ENCODE measurements around the gene ELF2.

Gene ELF2

DNA sequence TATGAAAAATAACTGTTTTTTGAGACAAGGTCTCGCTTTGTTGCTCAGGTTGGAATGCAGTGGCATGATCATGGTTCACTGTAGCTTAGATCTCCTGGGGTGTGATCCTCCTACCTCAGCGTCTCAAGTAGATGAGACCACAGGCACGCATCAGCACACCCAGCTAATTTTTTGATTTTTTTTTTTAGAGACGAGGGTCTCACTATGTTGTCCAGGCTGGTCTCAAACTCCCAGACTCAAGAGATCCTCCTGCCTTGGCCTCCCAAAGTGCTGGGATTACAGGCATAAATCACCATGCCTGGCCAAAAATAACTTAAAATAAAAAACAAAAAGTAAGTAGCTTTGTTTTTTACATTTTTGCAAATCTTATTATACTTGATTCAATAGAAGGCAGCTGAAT lies 98.1 kb downstream of the ELF2 start:
- TF ChIP-seq, protein P1, sequence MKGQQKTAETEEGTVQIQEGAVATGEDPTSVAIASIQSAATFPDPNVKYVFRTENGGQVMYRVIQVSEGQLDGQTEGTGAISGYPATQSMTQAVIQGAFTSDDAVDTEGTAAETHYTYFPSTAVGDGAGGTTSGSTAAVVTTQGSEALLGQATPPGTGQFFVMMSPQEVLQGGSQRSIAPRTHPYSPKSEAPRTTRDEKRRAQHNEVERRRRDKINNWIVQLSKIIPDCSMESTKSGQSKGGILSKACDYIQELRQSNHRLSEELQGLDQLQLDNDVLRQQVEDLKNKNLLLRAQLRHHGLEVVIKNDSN (IDR thresholded peaks at IDR 0.05), result no peak
- TF ChIP-seq RAD21 (IDR thresholded peaks at IDR 0.05; ENCODE audit: low read depth) (no peak), EP300 (IDR thresholded peaks at IDR 0.05; ENCODE audit: borderline replicate concordance) (no peak)

DNA sequence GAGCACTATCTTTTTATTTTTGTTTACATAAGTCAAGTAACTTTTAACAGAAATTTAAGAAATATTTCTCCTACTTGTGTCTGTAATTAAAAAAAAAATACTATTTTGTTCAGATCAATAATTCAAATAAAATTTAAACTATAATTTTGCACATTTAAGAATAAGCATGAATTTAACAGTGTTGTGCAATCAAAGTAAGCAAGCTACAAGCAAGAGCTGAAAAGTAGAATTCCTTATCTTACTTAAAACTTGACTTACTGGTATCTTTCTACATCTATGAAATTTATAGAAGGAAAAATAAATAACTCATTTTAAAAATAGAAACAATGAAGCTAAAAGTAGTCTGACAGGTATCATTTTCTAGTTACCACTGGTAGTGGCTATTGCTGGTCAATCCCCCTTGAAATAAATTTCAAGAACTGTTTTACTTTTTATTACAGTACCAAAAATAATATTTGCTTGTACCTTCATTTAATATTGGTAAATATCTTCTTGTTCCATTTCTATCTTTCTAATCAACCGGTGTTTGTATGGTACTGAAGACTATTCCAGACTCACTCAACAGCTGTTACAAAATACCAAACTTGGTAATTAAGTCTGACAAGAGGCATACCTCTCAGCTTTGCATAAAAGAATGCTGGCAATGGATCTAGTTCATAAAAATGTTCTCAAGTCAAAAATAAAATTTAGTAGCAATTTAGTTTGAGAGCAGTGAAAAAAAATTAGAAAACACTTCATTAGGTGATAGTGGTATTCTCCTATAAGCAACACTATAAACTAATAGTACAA lies 99.3 kb downstream of the ELF2 start:
- no peak for TF ChIP-seq NFIC (IDR thresholded peaks at IDR 0.05)
- no peak for TF ChIP-seq CEBPB (IDR thresholded peaks at IDR 0.05)
- no peak for TF ChIP-seq TEAD4 (IDR thresholded peaks at IDR 0.05)
- no peak for TF ChIP-seq EP300 (IDR thresholded peaks at IDR 0.05; ENCODE audit: borderline replicate concordance)
- TF ChIP-seq ZBTB7A (IDR thresholded peaks at IDR 0.05; ENCODE audit: low read depth), result no peak
- TF ChIP-seq, protein P2, sequence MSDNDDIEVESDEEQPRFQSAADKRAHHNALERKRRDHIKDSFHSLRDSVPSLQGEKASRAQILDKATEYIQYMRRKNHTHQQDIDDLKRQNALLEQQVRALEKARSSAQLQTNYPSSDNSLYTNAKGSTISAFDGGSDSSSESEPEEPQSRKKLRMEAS (IDR thresholded peaks at IDR 0.05), result no peak

DNA sequence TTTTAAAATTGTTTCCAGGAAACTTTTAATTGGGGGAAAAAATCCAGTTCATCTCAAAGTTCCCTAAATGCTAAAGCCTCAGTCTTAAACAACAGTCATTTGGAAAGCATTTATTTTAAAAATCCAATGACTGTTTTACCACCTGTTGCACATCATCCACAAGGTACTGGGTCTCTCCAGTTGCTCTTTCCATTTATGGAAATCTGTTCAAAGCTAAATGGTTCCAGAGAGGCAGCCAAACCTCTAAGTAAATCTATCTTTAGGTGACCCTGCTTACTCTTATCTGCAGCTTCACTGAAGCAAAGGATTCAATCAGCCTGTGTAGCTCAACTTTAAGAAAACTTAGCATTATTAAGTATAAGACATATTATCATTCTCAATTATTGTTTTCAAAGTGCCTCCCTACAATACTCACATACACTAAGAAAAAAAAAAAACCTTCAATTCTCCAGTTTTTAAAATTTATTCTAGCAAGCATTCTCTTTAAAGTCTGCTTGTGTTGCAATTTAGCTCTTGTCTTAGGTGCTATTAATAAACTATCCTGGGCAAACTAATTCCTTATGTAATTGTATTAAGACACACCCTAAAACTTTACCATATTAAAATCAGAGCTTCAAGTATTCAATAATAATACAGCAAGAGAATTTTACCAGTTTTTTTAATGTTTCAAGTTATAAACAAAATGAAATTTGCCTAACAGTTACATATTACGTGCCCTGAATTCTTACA lies 100.8 kb downstream of the ELF2 start:
- TF ChIP-seq, protein P2 (IDR thresholded peaks at IDR 0.05), result no peak
- TF ChIP-seq, protein P3, sequence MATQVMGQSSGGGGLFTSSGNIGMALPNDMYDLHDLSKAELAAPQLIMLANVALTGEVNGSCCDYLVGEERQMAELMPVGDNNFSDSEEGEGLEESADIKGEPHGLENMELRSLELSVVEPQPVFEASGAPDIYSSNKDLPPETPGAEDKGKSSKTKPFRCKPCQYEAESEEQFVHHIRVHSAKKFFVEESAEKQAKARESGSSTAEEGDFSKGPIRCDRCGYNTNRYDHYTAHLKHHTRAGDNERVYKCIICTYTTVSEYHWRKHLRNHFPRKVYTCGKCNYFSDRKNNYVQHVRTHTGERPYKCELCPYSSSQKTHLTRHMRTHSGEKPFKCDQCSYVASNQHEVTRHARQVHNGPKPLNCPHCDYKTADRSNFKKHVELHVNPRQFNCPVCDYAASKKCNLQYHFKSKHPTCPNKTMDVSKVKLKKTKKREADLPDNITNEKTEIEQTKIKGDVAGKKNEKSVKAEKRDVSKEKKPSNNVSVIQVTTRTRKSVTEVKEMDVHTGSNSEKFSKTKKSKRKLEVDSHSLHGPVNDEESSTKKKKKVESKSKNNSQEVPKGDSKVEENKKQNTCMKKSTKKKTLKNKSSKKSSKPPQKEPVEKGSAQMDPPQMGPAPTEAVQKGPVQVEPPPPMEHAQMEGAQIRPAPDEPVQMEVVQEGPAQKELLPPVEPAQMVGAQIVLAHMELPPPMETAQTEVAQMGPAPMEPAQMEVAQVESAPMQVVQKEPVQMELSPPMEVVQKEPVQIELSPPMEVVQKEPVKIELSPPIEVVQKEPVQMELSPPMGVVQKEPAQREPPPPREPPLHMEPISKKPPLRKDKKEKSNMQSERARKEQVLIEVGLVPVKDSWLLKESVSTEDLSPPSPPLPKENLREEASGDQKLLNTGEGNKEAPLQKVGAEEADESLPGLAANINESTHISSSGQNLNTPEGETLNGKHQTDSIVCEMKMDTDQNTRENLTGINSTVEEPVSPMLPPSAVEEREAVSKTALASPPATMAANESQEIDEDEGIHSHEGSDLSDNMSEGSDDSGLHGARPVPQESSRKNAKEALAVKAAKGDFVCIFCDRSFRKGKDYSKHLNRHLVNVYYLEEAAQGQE (IDR thresholded peaks at IDR 0.05; ENCODE audit: low read depth), result no peak
- TF ChIP-seq TAF1 (IDR thresholded peaks at IDR 0.05; ENCODE audit: low read depth) (no peak), YY1 (IDR thresholded peaks at IDR 0.05; ENCODE audit: low read depth) (no peak), CREB1 (IDR thresholded peaks at IDR 0.05; ENCODE audit: low read depth) (no peak), EGR1 (IDR thresholded peaks at IDR 0.05) (no peak), ZBTB7A (IDR thresholded peaks at IDR 0.05; ENCODE audit: low read depth) (no peak), TEAD4 (IDR thresholded peaks at IDR 0.05) (no peak), TCF12 (IDR thresholded peaks at IDR 0.05; ENCODE audit: low read depth) (no peak), FOXM1 (IDR thresholded peaks at IDR 0.05; ENCODE audit: borderline replicate concordance, low read depth) (no peak), NFIC (IDR thresholded peaks at IDR 0.05) (no peak), CEBPB (IDR thresholded peaks at IDR 0.05) (no peak), EP300 (IDR thresholded peaks at IDR 0.05; ENCODE audit: borderline replicate concordance) (no peak), RAD21 (IDR thresholded peaks at IDR 0.05; ENCODE audit: low read depth) (no peak)
- TF ChIP-seq, protein P1 (IDR thresholded peaks at IDR 0.05), result no peak

DNA sequence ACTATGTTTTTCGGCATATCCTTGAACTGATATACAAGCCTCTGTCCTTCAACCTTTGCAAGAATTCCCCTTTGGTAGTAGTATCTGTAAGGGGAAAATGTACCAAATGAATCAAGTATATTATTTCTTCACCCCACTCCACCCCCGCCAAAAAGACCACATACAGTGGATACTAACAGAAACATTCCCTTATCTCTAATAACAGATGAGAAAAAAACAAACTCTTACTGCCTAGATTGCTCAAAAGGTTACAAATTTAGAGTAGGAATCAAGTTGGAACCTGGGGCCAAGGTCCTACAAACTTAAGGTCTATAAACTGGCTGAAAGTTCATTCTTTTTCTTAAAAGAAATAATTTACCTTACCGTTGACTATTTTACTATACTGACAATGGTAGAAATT lies 116.4 kb downstream of the ELF2 start:
- TF ChIP-seq TAF1 (IDR thresholded peaks at IDR 0.05; ENCODE audit: low read depth) (no peak), TCF12 (IDR thresholded peaks at IDR 0.05; ENCODE audit: low read depth) (no peak), TEAD4 (IDR thresholded peaks at IDR 0.05) (no peak)

DNA sequence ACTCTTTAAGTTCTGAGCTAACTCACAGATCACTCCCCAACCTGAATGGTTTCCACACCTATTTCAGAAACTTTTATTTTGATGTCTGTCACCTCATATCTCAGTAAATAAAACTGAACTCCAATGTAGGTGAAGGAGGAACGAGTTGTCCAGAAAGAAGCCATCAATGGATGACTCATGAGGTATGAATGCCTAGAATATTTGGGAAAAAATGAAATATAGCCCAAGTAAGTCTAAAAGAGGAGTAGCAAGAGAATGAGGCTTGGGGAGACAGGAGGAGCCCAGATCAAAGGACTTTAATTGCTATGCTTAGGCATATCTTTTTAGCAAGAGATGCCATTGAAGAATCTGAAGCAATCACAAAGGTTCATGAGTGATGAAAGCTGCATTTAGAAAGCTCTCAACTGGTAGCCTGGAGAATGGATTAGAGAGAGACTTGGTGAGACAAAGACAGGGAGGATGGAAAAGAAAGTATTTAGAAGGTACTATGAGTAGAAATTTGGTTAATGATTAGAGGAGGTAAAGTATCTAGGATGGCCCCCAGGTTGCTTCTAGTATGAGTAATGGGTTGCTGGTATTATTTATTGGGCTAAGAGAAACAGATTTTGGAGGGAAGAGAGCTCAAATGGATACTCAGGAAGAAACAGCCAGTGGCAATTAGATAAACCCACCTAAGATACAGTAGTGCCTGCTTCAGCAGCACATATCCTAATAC lies 122.1 kb downstream of the ELF2 start:
- TF ChIP-seq CEBPB (IDR thresholded peaks at IDR 0.05), result no peak
- TF ChIP-seq, protein P3 (IDR thresholded peaks at IDR 0.05; ENCODE audit: low read depth), result no peak
- no peak for TF ChIP-seq ZBTB7A (IDR thresholded peaks at IDR 0.05; ENCODE audit: low read depth)
- TF ChIP-seq, protein P2 (IDR thresholded peaks at IDR 0.05), result no peak
- no peak for TF ChIP-seq EP300 (IDR thresholded peaks at IDR 0.05; ENCODE audit: borderline replicate concordance)
- TF ChIP-seq RAD21 (IDR thresholded peaks at IDR 0.05; ENCODE audit: low read depth), result no peak
- TF ChIP-seq CREB1 (IDR thresholded peaks at IDR 0.05; ENCODE audit: low read depth), result no peak
- TF ChIP-seq, protein P1 (IDR thresholded peaks at IDR 0.05), result no peak
- TF ChIP-seq TAF1 (IDR thresholded peaks at IDR 0.05; ENCODE audit: low read depth), result no peak
- TF ChIP-seq NFIC (IDR thresholded peaks at IDR 0.05), result no peak
- no peak for TF ChIP-seq YY1 (IDR thresholded peaks at IDR 0.05; ENCODE audit: low read depth)
- TF ChIP-seq EGR1 (IDR thresholded peaks at IDR 0.05), result no peak
- no peak for TF ChIP-seq TEAD4 (IDR thresholded peaks at IDR 0.05)

All from Ishikawa (cell line).